ES-I3 (cell line): Measurements from ENCODE around the gene ULK3.

Experiments used
- H3K36me3 ChIP-seq: 2 replicates; pipeline ENCODE4 v1.6.1; 2013; ENCODE audit warnings: mild to moderate bottlenecking, low read length, control low read depth, moderate library complexity; ENCODE audit not compliant: insufficient read depth
- H3K4me1 ChIP-seq: 2 replicates; pipeline ENCODE4 v1.6.1; 2013; ENCODE audit warnings: mild to moderate bottlenecking, control low read depth, low read length; ENCODE audit not compliant: insufficient read depth
- H3K9ac ChIP-seq: 2 replicates; pipeline ENCODE4 v1.6.1; 2013; ENCODE audit warnings: low read depth, mild to moderate bottlenecking, low read length, moderate library complexity
- H3K9me3 ChIP-seq: 2 replicates; pipeline ENCODE4 v1.6.1; 2013; ENCODE audit warnings: mild to moderate bottlenecking, low read length, moderate library complexity; ENCODE audit not compliant: control insufficient read depth, insufficient read depth

ULK3 gene

GRCh38 chr15:74815121-74815934 lies 27.6 kb downstream of the ULK3 start:
- H3K9ac ChIP-seq, result no peak overlapping the region
- no peaks in the 10 kb centered on the region for H3K9me3 ChIP-seq
- H3K36me3 ChIP-seq, result no peaks in the 10 kb centered on the region
- H3K4me1 ChIP-seq, result peaks cover 17% of the 10 kb centered on the region; the same call in 1 of the 2 replicates

- no peaks in the 10 kb centered on the region for H3K36me3 ChIP-seq
- peaks cover 10% of the 10 kb centered on the region; the same call in 1 of the 2 replicates for H3K4me1 ChIP-seq
- H3K9me3 ChIP-seq, result no peaks in the 10 kb centered on the region
- H3K9ac ChIP-seq, result no peak within 1 kb of the TSS
Observed at GRCh38 chr15:74812533-74812932, 30.4 kb downstream of the ULK3 start, which contains the start of gene LMAN1L. TSS of gene LMAN1L (plus strand) at chr15:74812835. CDS start at chr15:74812855, 20 bp downstream.

GRCh38 chr15:74809956-74810355 lies 33.0 kb downstream of the ULK3 start:
- 0 out of 2 replicates have a peak, but pooled peaks cover 4% of the 10 kb centered on the region for H3K4me1 ChIP-seq
- H3K9me3 ChIP-seq, result no peaks in the 10 kb centered on the region
- H3K36me3 ChIP-seq, result no peaks in the 10 kb centered on the region
- no peak overlapping the region for H3K9ac ChIP-seq

GRCh38 chr15:74809242-74809641 lies 33.7 kb downstream of the ULK3 start:
- Histone ChIP-seq H3K9ac (no peak overlapping the region), H3K4me1 (0 out of 2 replicates have a peak, but pooled peaks cover 4% of the 10 kb centered on the region), H3K36me3 (0 out of 2 replicates have a peak, but pooled peaks cover under 1% of the 10 kb centered on the region), H3K9me3 (no peaks in the 10 kb centered on the region)

GRCh38 chr15:74808840-74809229 lies 34.1 kb downstream of the ULK3 start:
- Histone ChIP-seq H3K36me3 (peaks cover 4% of the 10 kb centered on the region; the same call in 1 of the 2 replicates), H3K4me1 (0 out of 2 replicates have a peak, but pooled peaks cover 4% of the 10 kb centered on the region), H3K9ac (no peak overlapping the region), H3K9me3 (no peaks in the 10 kb centered on the region)

- no peaks in the 10 kb centered on the region for H3K9me3 ChIP-seq
Observed at GRCh38 chr15:74808078-74808839, 34.7 kb downstream of the ULK3 start.

GRCh38 chr15:74807282-74807681 lies 35.7 kb downstream of the ULK3 start:
- H3K36me3 ChIP-seq, result peaks cover 5% of the 10 kb centered on the region; the same call in 1 of the 2 replicates
- no peaks in the 10 kb centered on the region for H3K9me3 ChIP-seq
- H3K4me1 ChIP-seq, result 0 out of 2 replicates have a peak, but pooled peaks cover 4% of the 10 kb centered on the region
- H3K9ac ChIP-seq, result no peak overlapping the region

More at GRCh38 chr15:74808078-74808839, 34.7 kb downstream of the ULK3 start:
- H3K36me3 ChIP-seq, result peaks cover 5% of the 10 kb centered on the region; the same call in 1 of the 2 replicates
- no peak overlapping the region for H3K9ac ChIP-seq
- 0 out of 2 replicates have a peak, but pooled peaks cover 4% of the 10 kb centered on the region for H3K4me1 ChIP-seq

GRCh38 chr15:74804935-74805334 lies 38.0 kb downstream of the ULK3 start:
- peaks cover 5% of the 10 kb centered on the region; the same call in 1 of the 2 replicates for H3K36me3 ChIP-seq
- no peaks in the 10 kb centered on the region for H3K9me3 ChIP-seq
- H3K4me1 ChIP-seq, result peaks cover 6% of the 10 kb centered on the region; the same call in 1 of the 2 replicates
- H3K9ac ChIP-seq, result no peak overlapping the region

GRCh38 chr15:74802862-74803447 lies 40.0 kb downstream of the ULK3 start:
- Histone ChIP-seq H3K9ac (no peak overlapping the region), H3K9me3 (no peaks in the 10 kb centered on the region), H3K36me3 (peaks cover 5% of the 10 kb centered on the region; the same call in 1 of the 2 replicates), H3K4me1 (peaks cover 5% of the 10 kb centered on the region; the same call in 1 of the 2 replicates)

- Histone ChIP-seq H3K9ac (no peak overlapping the region), H3K9me3 (no peaks in the 10 kb centered on the region), H3K36me3 (peaks cover 5% of the 10 kb centered on the region; the same call in 1 of the 2 replicates), H3K4me1 (peaks cover 5% of the 10 kb centered on the region; the same call in 1 of the 2 replicates)
Observed at GRCh38 chr15:74802290-74802689, 40.7 kb downstream of the ULK3 start.

- Histone ChIP-seq H3K9me3 (no peaks in the 10 kb centered on the region), H3K9ac (no peak overlapping the region), H3K4me1 (peaks cover 5% of the 10 kb centered on the region; the same call in 1 of the 2 replicates), H3K36me3 (peaks cover 5% of the 10 kb centered on the region; the same call in 1 of the 2 replicates)
Observed at GRCh38 chr15:74801311-74801997, 41.5 kb downstream of the ULK3 start.

- Histone ChIP-seq H3K4me1 (peaks cover 5% of the 10 kb centered on the region; the same call in 1 of the 2 replicates), H3K9ac (no peak overlapping the region), H3K36me3 (peaks cover 5% of the 10 kb centered on the region; the same call in 1 of the 2 replicates), H3K9me3 (no peaks in the 10 kb centered on the region)
Observed at GRCh38 chr15:74800559-74801094, 42.3 kb downstream of the ULK3 start.

GRCh38 chr15:74799856-74800558 lies 42.9 kb downstream of the ULK3 start:
- Histone ChIP-seq H3K9ac (no peak overlapping the region), H3K4me1 (peaks cover 5% of the 10 kb centered on the region; the same call in 1 of the 2 replicates), H3K36me3 (peaks cover 5% of the 10 kb centered on the region; the same call in 1 of the 2 replicates), H3K9me3 (no peaks in the 10 kb centered on the region)
